Measurements from ENCODE around the gene GOLGA8M.
"Not testable (repeated sequence)": the region's sequence is repeated elsewhere in the genome, so short reads cannot be mapped to it uniquely, and the experiment has no call there.

GRCh38 chr15:28718576-28718975 is 6.4 kb upstream of the GOLGA8M start:
- TF ChIP-seq CTCF (optimal IDR thresholded peaks at IDR 0.05 in 1 of 3, IDR thresholded peaks at IDR 0.05 in 1 of 3, conservative IDR thresholded peaks at IDR 0.05 in 1 of 3; ENCODE audit: extremely low read depth in 1 of 3, insufficient read depth in 2 of 3, low read length in 3 of 3); EZH2 (IDR thresholded peaks at IDR 0.05; ENCODE audit: low read length): not testable (repeated sequence)
